ENCODE data around the gene BNIP5.

BNIP5 gene

GRCh38 chr6:36305885-36306284 lies 30.8 kb downstream of the BNIP5 start:
- no peak overlapping the region for H2AFZ ChIP-seq (ENCODE audit: low read length)
- H3K9me3 ChIP-seq (ENCODE audit: insufficient read depth, low read depth, low read length) = no peaks in the 10 kb centered on the region
- no peaks in the 10 kb centered on the region for H4K20me1 ChIP-seq (ENCODE audit: insufficient read depth, low read length, poor library complexity, severe bottlenecking)
- no peak overlapping the region for H3K4me2 ChIP-seq (ENCODE audit: low read depth, low read length, poor library complexity, severe bottlenecking)
- H3K36me3 ChIP-seq (ENCODE audit: insufficient read depth, low read length) = no peaks in the 10 kb centered on the region
- H3K9me2 ChIP-seq (replicated peaks; ENCODE audit: low read depth, low read length) = no peaks in the 10 kb centered on the region
- no peaks in the 10 kb centered on the region for H3F3A ChIP-seq (ENCODE audit: low read depth)
- TF ChIP-seq EZH2phosphoT487 (IDR thresholded peaks at IDR 0.05; ENCODE audit: borderline replicate concordance) = no peak
- TF ChIP-seq, protein P1, sequence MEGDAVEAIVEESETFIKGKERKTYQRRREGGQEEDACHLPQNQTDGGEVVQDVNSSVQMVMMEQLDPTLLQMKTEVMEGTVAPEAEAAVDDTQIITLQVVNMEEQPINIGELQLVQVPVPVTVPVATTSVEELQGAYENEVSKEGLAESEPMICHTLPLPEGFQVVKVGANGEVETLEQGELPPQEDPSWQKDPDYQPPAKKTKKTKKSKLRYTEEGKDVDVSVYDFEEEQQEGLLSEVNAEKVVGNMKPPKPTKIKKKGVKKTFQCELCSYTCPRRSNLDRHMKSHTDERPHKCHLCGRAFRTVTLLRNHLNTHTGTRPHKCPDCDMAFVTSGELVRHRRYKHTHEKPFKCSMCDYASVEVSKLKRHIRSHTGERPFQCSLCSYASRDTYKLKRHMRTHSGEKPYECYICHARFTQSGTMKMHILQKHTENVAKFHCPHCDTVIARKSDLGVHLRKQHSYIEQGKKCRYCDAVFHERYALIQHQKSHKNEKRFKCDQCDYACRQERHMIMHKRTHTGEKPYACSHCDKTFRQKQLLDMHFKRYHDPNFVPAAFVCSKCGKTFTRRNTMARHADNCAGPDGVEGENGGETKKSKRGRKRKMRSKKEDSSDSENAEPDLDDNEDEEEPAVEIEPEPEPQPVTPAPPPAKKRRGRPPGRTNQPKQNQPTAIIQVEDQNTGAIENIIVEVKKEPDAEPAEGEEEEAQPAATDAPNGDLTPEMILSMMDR (conservative IDR thresholded peaks at IDR 0.05; ENCODE audit: low read length) = no peak
- no peak overlapping the region for H3K4me3 ChIP-seq (ENCODE audit: low read length, poor library complexity, severe bottlenecking)
- H3K27me3 ChIP-seq (ENCODE audit: insufficient read depth, low read length, poor library complexity, severe bottlenecking) = no peaks in the 10 kb centered on the region
- no peaks in the 10 kb centered on the region for H3K79me2 ChIP-seq (ENCODE audit: insufficient read depth, low read length)
- no peak overlapping the region for H3K9ac ChIP-seq (ENCODE audit: low read depth, low read length, poor library complexity, severe bottlenecking)
- H3K4me1 ChIP-seq (ENCODE audit: insufficient read depth, low read length, poor library complexity, severe bottlenecking) = no peaks in the 10 kb centered on the region

DNA sequence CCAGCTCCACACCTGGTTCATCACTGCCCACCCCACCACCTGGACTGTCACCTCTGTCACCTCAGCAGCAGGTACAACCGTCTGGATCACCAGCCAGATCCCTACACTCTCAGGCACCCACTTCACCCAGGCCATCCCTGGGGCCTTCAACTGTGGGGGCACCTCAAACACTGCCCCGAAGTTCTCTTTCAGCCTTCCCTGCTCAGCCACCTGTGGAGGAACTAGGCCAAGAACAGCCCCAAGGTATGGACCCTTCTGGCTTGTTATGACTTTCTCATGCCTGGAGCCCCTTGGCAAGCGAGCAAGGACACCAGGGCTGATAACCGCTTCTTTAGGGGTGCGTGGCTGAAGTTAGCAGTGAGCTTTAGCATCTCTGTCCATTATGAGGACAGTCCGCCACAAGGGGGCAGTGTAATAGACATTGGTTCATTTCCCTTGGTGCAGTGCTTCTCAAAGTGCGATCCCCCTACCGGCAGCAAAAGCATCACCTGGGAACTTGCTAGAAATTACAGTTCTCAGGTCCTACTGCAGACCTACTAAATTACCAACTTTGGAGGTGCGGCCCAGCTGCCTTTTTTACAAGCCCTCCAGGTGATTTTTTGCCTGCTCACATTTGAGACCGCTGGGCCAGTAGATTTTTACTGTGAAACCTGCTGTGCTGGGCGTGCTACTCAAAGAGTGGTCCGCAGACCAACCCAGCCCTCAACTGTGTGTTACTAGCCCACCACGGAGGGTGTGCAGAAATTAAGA lies 34.3 kb downstream of the BNIP5 start:
- Histone ChIP-seq H3K27me3 (ENCODE audit: insufficient read depth, low read length, poor library complexity, severe bottlenecking) (no peaks in the 10 kb centered on the region), H4K20me1 (ENCODE audit: insufficient read depth, low read length, poor library complexity, severe bottlenecking) (no peaks in the 10 kb centered on the region), H2AFZ (ENCODE audit: low read length) (0 out of 2 replicates have a peak overlapping the region, but pooled peaks have one; percentile 67), H3K9me3 (ENCODE audit: insufficient read depth, low read depth, low read length) (no peaks in the 10 kb centered on the region), H3K9me2 (replicated peaks; ENCODE audit: low read depth, low read length) (no peaks in the 10 kb centered on the region), H3K4me1 (ENCODE audit: insufficient read depth, low read length, poor library complexity, severe bottlenecking) (no peaks in the 10 kb centered on the region), H3K4me2 (ENCODE audit: low read depth, low read length, poor library complexity, severe bottlenecking) (no peak overlapping the region), H3F3A (ENCODE audit: low read depth) (no peaks in the 10 kb centered on the region), H3K79me2 (ENCODE audit: insufficient read depth, low read length) (no peaks in the 10 kb centered on the region), H3K36me3 (ENCODE audit: insufficient read depth, low read length) (no peaks in the 10 kb centered on the region), H3K9ac (ENCODE audit: low read depth, low read length, poor library complexity, severe bottlenecking) (no peak overlapping the region), H3K4me3 (ENCODE audit: low read length, poor library complexity, severe bottlenecking) (no peak overlapping the region)
- TF ChIP-seq, protein P1 (conservative IDR thresholded peaks at IDR 0.05; ENCODE audit: low read length) = peak; percentile 100
- no peak for TF ChIP-seq EZH2phosphoT487 (IDR thresholded peaks at IDR 0.05; ENCODE audit: borderline replicate concordance)

DNA sequence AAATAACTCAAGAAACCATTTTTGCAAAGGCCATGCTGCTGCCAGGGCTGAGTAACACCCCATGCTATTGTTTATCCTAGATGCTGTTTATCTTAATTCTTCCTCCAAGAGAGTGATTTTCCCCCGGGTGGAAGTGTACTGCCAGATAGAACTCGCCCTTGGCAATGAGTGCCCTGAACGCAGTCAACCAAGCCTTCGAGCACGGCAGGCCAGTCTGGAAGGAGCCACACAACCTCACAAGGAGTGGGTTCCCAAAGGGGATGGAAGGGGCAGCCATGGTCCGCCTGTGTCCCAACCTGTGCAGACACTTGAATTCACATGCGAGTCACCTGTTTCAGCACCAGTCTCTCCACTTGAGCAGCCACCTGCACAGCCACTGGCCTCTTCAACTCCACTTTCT lies 34.9 kb downstream of the BNIP5 start:
- no peak overlapping the region for H3K9ac ChIP-seq (ENCODE audit: low read depth, low read length, poor library complexity, severe bottlenecking)
- no peaks in the 10 kb centered on the region for H3K27me3 ChIP-seq (ENCODE audit: insufficient read depth, low read length, poor library complexity, severe bottlenecking)
- no peaks in the 10 kb centered on the region for H4K20me1 ChIP-seq (ENCODE audit: insufficient read depth, low read length, poor library complexity, severe bottlenecking)
- no peaks in the 10 kb centered on the region for H3K36me3 ChIP-seq (ENCODE audit: insufficient read depth, low read length)
- H2AFZ ChIP-seq (ENCODE audit: low read length) = no peak overlapping the region
- no peaks in the 10 kb centered on the region for H3F3A ChIP-seq (ENCODE audit: low read depth)
- H3K9me2 ChIP-seq (replicated peaks; ENCODE audit: low read depth, low read length) = no peaks in the 10 kb centered on the region
- H3K9me3 ChIP-seq (ENCODE audit: insufficient read depth, low read depth, low read length) = no peaks in the 10 kb centered on the region
- TF ChIP-seq EZH2phosphoT487 (IDR thresholded peaks at IDR 0.05; ENCODE audit: borderline replicate concordance) = no peak
- TF ChIP-seq, protein P1 (conservative IDR thresholded peaks at IDR 0.05; ENCODE audit: low read length) = no peak
- H3K4me1 ChIP-seq (ENCODE audit: insufficient read depth, low read length, poor library complexity, severe bottlenecking) = no peaks in the 10 kb centered on the region
- H3K4me3 ChIP-seq (ENCODE audit: low read length, poor library complexity, severe bottlenecking) = no peak overlapping the region
- H3K4me2 ChIP-seq (ENCODE audit: low read depth, low read length, poor library complexity, severe bottlenecking) = no peak overlapping the region
- no peaks in the 10 kb centered on the region for H3K79me2 ChIP-seq (ENCODE audit: insufficient read depth, low read length)
